GM12873 (cell line): Measurements from ENCODE around the gene CASQ1.

Experiments
- CTCF ChIP-seq: IDR thresholded peaks from 2 replicates; pipeline ENCODE4 v1.5.1; 2012; ENCODE audit warnings: low read depth, mild to moderate bottlenecking, moderate library complexity, low read length, control low read depth; ENCODE audit not compliant: insufficient read depth; ENCODE audit errors: missing control alignments

CASQ1 gene

GRCh38 chr1:160209321-160210046 lies 19.1 kb downstream of the CASQ1 start:
- TF ChIP-seq CTCF, result no peak

GRCh38 chr1:160210561-160210960 lies 20.2 kb downstream of the CASQ1 start:
- TF ChIP-seq CTCF, result no peak

GRCh38 chr1:160211046-160211790 lies 20.8 kb downstream of the CASQ1 start:
- no peak for TF ChIP-seq CTCF

- no peak for TF ChIP-seq CTCF
These were observed 24.2 kb downstream of the CASQ1 start for GRCh38 chr1:160214481-160215140.

DNA sequence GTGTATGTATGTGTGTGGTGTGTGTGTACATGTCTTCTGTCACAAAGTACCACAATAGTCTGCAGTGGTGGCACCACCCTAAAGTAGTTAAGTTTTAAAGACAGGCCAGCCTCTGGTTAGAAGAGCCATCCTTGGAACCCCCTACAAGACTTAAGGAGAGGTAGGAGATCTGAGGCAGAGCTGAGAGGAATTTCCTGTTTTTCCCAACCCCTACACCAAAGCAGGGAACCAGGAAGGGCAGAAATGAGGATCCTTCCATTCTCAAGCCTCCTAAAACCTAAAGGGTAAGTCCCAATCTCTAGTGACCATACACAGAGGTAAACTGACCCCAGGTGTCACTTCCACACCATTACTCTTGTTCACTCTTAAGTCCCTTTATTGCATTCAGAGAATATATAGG lies 25.9 kb downstream of the CASQ1 start:
- no peak for TF ChIP-seq CTCF

- TF ChIP-seq CTCF, result no peak
These were observed 27.2 kb downstream of the CASQ1 start for GRCh38 chr1:160217481-160218051.
